GM19452 (cell line): Measurements from ENCODE around the gene OR1J2.

Experiments
- ATAC-seq: cut with Tn5 transposase; IDR thresholded peaks from one replicate; pipeline ENCODE4 v1.9.1; 2021; ENCODE audit not compliant: unreplicated experiment

Gene OR1J2

DNA sequence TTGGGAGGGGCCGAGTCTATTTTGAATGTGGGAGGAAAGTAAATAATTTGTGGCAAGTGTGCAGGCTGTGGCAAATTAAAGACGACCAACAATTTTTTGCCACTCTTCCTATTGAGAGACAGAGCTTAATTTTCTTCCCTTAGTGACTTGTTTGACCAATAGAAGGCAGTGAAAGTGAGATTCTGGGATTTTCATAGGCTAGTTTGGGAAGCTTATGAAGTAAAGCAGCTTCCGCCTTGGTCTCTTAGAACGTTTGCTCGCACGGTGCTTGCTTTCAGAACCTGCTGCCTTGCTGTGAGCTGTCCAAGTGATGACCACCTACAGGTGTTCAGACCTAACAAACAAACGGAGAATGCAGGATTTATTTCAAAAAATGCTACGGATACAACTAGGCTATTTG is 35.6 kb downstream of the OR1J2 start:
- ATAC-seq, result no peak

DNA sequence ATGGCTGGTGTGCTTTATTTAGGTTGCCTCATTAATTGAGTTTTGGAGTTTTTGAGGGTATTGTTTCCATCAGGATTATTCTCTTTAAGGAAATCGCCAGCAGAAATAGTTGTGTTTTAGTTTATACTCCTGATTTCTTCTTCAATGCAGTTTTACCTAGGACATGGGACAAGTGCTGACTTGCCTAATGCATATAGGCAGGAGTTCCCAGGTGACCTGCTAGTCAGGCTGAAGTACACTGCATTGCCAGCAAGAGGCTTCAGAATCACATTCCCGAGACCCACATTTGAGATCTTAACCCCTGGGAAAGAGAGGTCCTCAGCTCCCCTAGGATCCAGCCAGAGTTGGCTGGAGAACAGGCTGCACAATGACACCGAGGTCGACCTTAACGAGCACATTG is 40.8 kb downstream of the OR1J2 start:
- no peak for ATAC-seq

DNA sequence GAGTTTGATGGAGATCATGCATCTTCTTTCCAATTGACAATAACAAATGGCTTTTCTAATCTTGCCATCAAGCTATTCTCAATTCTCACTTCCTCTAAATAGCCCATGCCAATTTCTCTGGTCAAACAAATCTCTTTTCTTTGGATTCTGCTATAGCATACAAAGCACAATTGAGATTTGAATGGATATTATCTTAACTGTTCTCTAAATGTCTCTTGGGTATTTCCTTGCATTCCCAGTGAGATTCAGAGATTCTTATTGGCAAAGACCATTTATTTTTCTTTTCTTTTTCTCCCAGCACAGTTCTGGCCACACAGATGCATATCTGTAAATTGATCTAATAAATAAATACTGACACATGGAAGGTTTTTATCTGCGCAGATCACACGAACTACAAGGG is 42.2 kb downstream of the OR1J2 start, which contains the start of gene OR1N2:
TSS of gene OR1N2 (plus strand) at position 301 of the 400 bp plus-strand sequence. CDS start 100 bp downstream, outside the sequence.
- no peak for ATAC-seq
